ENCODE data around the gene MRI1.

DNA sequence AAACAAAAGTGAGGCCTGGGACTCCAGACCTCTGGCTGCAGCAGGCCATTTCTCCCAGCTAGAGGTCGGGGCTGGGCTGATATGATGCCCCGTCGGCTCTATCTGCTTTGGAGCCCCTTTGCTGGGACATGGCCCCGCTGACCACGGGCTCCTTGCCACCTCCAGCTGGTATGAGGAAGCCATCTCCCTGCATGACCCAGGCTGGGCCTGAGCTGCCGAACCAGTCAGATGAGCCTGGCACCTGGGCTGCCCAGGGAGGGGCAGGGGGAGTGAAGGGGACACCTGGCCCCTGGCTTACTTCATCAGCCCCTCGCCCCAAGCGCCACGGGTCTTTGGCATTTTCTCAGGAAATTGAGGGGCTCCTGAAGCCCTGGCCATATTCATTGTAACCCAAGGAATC is 38.7 kb downstream of the MRI1 start:
- no peak for TF ChIP-seq REST (IDR thresholded peaks at IDR 0.05; ENCODE audit: unreplicated experiment)
- TF ChIP-seq POLR2AphosphoS5 (IDR thresholded peaks at IDR 0.05; ENCODE audit: low read depth) = no peak
- TF ChIP-seq CTCF (conservative IDR thresholded peaks at IDR 0.05; ENCODE audit: low read depth in 2 of 2) = no peak
- no peak for TF ChIP-seq EZH2phosphoT487 (IDR thresholded peaks at IDR 0.05; ENCODE audit: unreplicated experiment)
- no peak for TF ChIP-seq CREB1 (CRISPR knock-in tag; IDR thresholded peaks at IDR 0.05; ENCODE audit: low read depth)
- TF ChIP-seq JUNB (IDR thresholded peaks at IDR 0.05; ENCODE audit: unreplicated experiment) = no peak
- TF ChIP-seq EZH2 (IDR thresholded peaks at IDR 0.05; ENCODE audit: low read depth, unreplicated experiment) = no peak
- TF ChIP-seq NANOG (IDR thresholded peaks at IDR 0.05; ENCODE audit: borderline replicate concordance) = no peak
- TF ChIP-seq STAT1 (IDR thresholded peaks at IDR 0.05; ENCODE audit: unreplicated experiment) = no peak
- TF ChIP-seq ETS1 (IDR thresholded peaks at IDR 0.05) = no peak
- TF ChIP-seq ZNF331 (CRISPR knock-in tag; IDR thresholded peaks at IDR 0.05; ENCODE audit: low read depth) = no peak
- TF ChIP-seq ZNF114 (CRISPR knock-in tag; IDR thresholded peaks at IDR 0.05) = no peak
- no peak for TF ChIP-seq ZNF462 (CRISPR knock-in tag; IDR thresholded peaks at IDR 0.05)

Data from GM23338 (cell line).